Uterus (tissue), 2 donors: ENCODE measurements around the gene ANP32A.

Experiments
- POLR2A ChIP-seq, 2 donors: fragments of 450-650 bp; IDR thresholded peaks; one replicate each; pipeline ENCODE4 v1.6.1; 2016; ENCODE audit warnings: antibody characterized with exemption in 2 of 2, mild to moderate bottlenecking in 1 of 2, moderate library complexity in 1 of 2
- TF ChIP-seq, protein P1 (sequence below), 4 experiments: fragments of 200-600 bp in 2 of 4; fragments of 450-650 bp in 2 of 4; sonication (generic) in 2 of 4; IDR thresholded peaks; one replicate each; pipeline ENCODE4 v1.5.1; 2016 to 2019; ENCODE audit warnings: antibody characterized with exemption in 4 of 4, mild to moderate bottlenecking in 2 of 4, moderate library complexity in 1 of 4

DNA sequence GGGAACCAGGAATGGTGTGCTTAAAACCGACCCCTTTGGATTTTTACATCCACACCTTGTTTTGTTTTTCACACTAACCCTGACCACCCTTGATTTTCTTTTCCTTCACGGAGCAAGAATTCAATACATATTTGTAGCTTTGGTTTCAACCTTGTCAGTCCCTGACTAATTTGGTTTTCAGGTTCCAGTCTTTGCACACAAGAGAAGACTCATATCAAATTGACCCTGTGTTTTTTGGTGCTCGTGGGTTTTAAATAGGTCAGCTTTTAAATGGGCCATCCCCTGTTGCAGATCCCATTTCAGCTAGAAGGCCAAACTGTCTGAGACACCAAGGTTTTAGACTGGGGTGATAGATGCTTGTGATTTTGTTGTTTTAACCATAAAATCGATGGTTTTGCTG, 26.4 kb downstream of the ANP32A start:
- TF ChIP-seq, protein P1, sequence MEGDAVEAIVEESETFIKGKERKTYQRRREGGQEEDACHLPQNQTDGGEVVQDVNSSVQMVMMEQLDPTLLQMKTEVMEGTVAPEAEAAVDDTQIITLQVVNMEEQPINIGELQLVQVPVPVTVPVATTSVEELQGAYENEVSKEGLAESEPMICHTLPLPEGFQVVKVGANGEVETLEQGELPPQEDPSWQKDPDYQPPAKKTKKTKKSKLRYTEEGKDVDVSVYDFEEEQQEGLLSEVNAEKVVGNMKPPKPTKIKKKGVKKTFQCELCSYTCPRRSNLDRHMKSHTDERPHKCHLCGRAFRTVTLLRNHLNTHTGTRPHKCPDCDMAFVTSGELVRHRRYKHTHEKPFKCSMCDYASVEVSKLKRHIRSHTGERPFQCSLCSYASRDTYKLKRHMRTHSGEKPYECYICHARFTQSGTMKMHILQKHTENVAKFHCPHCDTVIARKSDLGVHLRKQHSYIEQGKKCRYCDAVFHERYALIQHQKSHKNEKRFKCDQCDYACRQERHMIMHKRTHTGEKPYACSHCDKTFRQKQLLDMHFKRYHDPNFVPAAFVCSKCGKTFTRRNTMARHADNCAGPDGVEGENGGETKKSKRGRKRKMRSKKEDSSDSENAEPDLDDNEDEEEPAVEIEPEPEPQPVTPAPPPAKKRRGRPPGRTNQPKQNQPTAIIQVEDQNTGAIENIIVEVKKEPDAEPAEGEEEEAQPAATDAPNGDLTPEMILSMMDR (IDR thresholded peaks at IDR 0.05), result no peak
- TF ChIP-seq POLR2A (IDR thresholded peaks at IDR 0.05), result no peak
